M059J (cell line): ENCODE data around the gene LRRC43. TPM values are rescaled to one million over a fixed set of nuclear protein-coding genes. Genes with fewer than 3 reads are reported as not detected.

Experiments
- DNase-seq: peaks from one replicate; pipeline ENCODE4 v3.0.0-alpha.2; 2012; ENCODE audit warnings: low read depth
- total RNA-seq: library from RNA; depleted of rRNA; stranded (reverse); fragments of >200 nt; shearing (Covaris generic); gene quantifications from 2 replicates; pipeline ENCODE4 v1.2.3, GENCODE V29; 2014; rRNA removed

The LRRC43 gene
- not detected in 2 replicates for total RNA-seq

GRCh38 chr12:122182887-122183587 lies at the start of gene LRRC43:
LRRC43 (plus strand) TSS chr12:122183123; CDS start chr12:122183145, 22 bp downstream.
- DNase-seq: peak; percentile 32

- no peak for DNase-seq
Measured at GRCh38 chr12:122133192-122133950, 49.6 kb upstream of the LRRC43 start.

- DNase-seq: no peak
Measured at GRCh38 chr12:122135437-122136031, 47.4 kb upstream of the LRRC43 start.

GRCh38 chr12:122137229-122137628 lies 45.7 kb upstream of the LRRC43 start:
- DNase-seq: no peak

- no peak for DNase-seq
Measured at GRCh38 chr12:122137681-122138080, 45.2 kb upstream of the LRRC43 start.

GRCh38 chr12:122138181-122138580 lies 44.7 kb upstream of the LRRC43 start:
- no peak for DNase-seq

- DNase-seq: no peak
Measured at GRCh38 chr12:122138616-122139015, 44.3 kb upstream of the LRRC43 start.

GRCh38 chr12:122139266-122139665 lies 43.7 kb upstream of the LRRC43 start:
- no peak for DNase-seq

- DNase-seq: no peak
Measured at GRCh38 chr12:122139941-122140340, 43.0 kb upstream of the LRRC43 start.

GRCh38 chr12:122140467-122141257 lies 42.3 kb upstream of the LRRC43 start:
- DNase-seq: no peak

- DNase-seq: no peak
Measured at GRCh38 chr12:122141911-122142725, 40.8 kb upstream of the LRRC43 start.

GRCh38 chr12:122142857-122143256 lies 40.1 kb upstream of the LRRC43 start:
- no peak for DNase-seq

- no peak for DNase-seq
Measured at GRCh38 chr12:122144885-122145284, 38.0 kb upstream of the LRRC43 start.

GRCh38 chr12:122145505-122146330 lies 37.2 kb upstream of the LRRC43 start:
- no peak for DNase-seq

GRCh38 chr12:122147514-122148290 lies 35.2 kb upstream of the LRRC43 start:
- no peak for DNase-seq

GRCh38 chr12:122148657-122149056 lies 34.3 kb upstream of the LRRC43 start:
- DNase-seq: no peak

GRCh38 chr12:122150127-122150681 lies 32.7 kb upstream of the LRRC43 start:
- no peak for DNase-seq

GRCh38 chr12:122152754-122153153 lies 30.2 kb upstream of the LRRC43 start:
- DNase-seq: no peak

- DNase-seq: no peak
Measured at GRCh38 chr12:122155705-122156104, 27.2 kb upstream of the LRRC43 start.
